ENCODE data around the gene CCDC159.

The CCDC159 gene

DNA sequence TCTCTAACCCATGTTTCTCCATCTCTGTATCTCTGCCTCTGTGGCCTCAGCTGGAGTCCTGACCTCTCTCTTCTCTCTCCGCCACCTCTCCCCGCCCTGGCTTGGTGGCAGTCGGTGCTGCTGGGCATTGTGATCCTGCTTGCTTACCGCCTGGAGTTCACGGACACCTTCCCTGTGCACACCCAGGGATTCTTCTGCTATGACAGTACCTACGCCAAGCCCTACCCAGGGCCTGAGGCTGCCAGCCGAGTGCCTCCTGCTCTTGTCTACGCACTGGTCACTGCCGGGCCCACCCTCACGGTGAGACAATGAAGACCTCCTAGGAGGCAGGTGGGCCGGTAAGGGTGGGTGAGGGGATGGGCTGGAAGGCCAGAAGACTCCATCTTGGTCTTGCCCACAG, 13.1 kb downstream of the CCDC159 start:
- Histone ChIP-seq H3F3A (ENCODE audit: control insufficient read depth, insufficient read depth) (no peaks in the 10 kb centered on the region), H3K79me2 (ENCODE audit: control insufficient read depth, low read length) (no peaks in the 10 kb centered on the region), H3K4me1 (ENCODE audit: control insufficient read depth, low read length) (no peaks in the 10 kb centered on the region), H3K4me2 (ENCODE audit: low read length) (no peak overlapping the region), H3K27me3 (ENCODE audit: control insufficient read depth, low read length) (no peaks in the 10 kb centered on the region), H4K20me1 (ENCODE audit: control insufficient read depth, insufficient read depth, low read depth, low read length) (no peaks in the 10 kb centered on the region), H3K27ac (ENCODE audit: low read depth, low read length) (no peak overlapping the region), H3K4me3 (ENCODE audit: low read length) (no peak overlapping the region), H3K9me3 (ENCODE audit: control insufficient read depth, insufficient read depth, low read length) (no peaks in the 10 kb centered on the region), H3K9me2 (replicated peaks; ENCODE audit: control insufficient read depth, low read length) (no peaks in the 10 kb centered on the region), H3K36me3 (ENCODE audit: control insufficient read depth, low read length) (no peaks in the 10 kb centered on the region)
- no peak for TF ChIP-seq EZH2phosphoT487 (IDR thresholded peaks at IDR 0.05; ENCODE audit: borderline replicate concordance, low read length)
- TF ChIP-seq, protein P1, sequence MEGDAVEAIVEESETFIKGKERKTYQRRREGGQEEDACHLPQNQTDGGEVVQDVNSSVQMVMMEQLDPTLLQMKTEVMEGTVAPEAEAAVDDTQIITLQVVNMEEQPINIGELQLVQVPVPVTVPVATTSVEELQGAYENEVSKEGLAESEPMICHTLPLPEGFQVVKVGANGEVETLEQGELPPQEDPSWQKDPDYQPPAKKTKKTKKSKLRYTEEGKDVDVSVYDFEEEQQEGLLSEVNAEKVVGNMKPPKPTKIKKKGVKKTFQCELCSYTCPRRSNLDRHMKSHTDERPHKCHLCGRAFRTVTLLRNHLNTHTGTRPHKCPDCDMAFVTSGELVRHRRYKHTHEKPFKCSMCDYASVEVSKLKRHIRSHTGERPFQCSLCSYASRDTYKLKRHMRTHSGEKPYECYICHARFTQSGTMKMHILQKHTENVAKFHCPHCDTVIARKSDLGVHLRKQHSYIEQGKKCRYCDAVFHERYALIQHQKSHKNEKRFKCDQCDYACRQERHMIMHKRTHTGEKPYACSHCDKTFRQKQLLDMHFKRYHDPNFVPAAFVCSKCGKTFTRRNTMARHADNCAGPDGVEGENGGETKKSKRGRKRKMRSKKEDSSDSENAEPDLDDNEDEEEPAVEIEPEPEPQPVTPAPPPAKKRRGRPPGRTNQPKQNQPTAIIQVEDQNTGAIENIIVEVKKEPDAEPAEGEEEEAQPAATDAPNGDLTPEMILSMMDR (IDR thresholded peaks at IDR 0.05; ENCODE audit: low read depth, low read length, poor library complexity, severe bottlenecking), result no peak

DNA sequence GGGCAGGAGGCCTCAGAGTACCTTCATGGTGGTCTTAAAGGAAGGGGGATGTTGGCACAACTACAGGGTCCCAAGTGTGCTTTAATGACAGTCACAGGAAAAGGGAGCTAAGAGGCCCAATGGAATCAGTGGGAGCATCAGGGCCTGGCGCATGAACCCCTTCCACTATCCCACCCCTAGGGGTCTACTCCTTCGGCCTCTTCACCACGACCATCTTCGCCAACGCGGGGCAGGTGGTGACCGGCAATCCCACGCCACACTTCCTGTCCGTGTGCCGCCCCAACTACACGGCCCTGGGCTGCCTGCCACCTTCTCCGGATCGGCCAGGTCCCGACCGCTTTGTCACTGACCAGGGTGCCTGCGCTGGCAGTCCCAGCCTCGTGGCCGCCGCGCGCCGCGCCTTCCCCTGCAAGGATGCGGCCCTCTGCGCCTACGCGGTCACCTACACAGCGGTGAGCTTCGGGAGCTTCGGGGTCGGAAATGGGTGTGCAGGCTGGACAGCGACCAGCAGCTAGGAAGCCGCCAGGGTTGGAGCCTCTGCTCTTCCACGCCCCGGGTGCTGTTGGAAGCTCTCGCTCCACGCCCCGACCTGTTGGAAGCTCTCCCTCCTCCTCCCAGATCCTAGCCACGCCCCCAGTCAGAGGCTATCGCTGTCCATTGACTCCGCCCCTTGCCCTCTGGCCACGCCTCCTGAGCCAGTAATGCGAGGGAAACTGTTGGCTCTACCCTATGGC, 14.9 kb downstream of the CCDC159 start:
- H3K4me1 ChIP-seq (ENCODE audit: control insufficient read depth, low read length), result no peaks in the 10 kb centered on the region
- no peaks in the 10 kb centered on the region for H3F3A ChIP-seq (ENCODE audit: control insufficient read depth, insufficient read depth)
- H3K9me2 ChIP-seq (replicated peaks; ENCODE audit: control insufficient read depth, low read length), result no peaks in the 10 kb centered on the region
- H3K4me2 ChIP-seq (ENCODE audit: low read length), result no peak overlapping the region
- H3K27ac ChIP-seq (ENCODE audit: low read depth, low read length), result no peak overlapping the region
- H3K36me3 ChIP-seq (ENCODE audit: control insufficient read depth, low read length), result no peaks in the 10 kb centered on the region
- TF ChIP-seq, protein P1 (IDR thresholded peaks at IDR 0.05; ENCODE audit: low read depth, low read length, poor library complexity, severe bottlenecking), result no peak
- TF ChIP-seq EZH2phosphoT487 (IDR thresholded peaks at IDR 0.05; ENCODE audit: borderline replicate concordance, low read length), result no peak
- H3K9me3 ChIP-seq (ENCODE audit: control insufficient read depth, insufficient read depth, low read length), result no peaks in the 10 kb centered on the region
- no peaks in the 10 kb centered on the region for H4K20me1 ChIP-seq (ENCODE audit: control insufficient read depth, insufficient read depth, low read depth, low read length)
- H3K4me3 ChIP-seq (ENCODE audit: low read length), result no peak overlapping the region
- H3K79me2 ChIP-seq (ENCODE audit: control insufficient read depth, low read length), result no peaks in the 10 kb centered on the region
- no peaks in the 10 kb centered on the region for H3K27me3 ChIP-seq (ENCODE audit: control insufficient read depth, low read length)

DNA sequence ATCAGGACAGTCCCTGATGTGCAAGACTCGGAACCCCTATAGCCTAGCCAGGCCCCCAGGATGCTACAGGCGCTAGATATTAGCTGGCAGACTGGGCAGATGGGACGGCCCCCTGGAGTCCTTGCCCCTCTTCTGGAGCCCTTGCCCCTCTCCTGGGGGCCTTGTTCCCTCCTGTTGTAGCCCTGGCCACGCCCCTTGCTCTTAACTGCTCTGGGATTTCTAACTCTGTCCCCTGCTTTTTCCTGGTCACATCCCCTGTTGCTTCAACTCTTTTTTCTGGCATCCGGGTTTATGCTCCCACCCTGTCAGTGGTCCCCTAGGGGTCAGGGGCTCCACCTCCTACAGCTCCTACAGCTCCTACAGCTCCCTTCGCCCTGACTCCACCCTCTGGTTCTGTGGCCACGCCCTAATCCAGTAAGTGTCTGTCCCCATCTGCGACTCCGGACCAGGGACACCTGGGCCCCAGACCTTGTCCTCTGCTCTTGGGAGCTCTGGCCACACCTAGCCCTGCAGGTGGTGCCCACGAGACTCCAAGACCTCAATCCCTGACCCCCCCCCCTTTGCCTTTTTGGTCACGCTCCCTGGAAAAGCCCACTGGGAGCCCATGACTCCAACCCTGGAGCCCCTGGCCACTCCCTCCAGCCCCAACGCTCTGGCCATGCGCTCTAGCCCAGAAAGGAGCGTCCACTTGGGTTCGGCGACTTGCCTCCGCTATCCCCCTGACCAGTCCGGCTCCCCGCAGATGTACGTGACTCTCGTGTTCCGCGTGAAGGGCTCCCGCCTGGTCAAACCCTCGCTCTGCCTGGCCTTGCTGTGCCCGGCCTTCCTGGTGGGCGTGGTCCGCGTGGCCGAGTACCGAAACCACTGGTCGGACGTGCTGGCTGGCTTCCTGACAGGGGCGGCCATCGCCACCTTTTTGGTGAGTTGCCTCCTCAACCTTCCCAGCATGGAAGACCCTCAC, 15.7 kb downstream of the CCDC159 start:
- H3K27me3 ChIP-seq (ENCODE audit: control insufficient read depth, low read length), result no peaks in the 10 kb centered on the region
- H3K27ac ChIP-seq (ENCODE audit: low read depth, low read length), result no peak overlapping the region
- no peaks in the 10 kb centered on the region for H3K79me2 ChIP-seq (ENCODE audit: control insufficient read depth, low read length)
- no peak overlapping the region for H3K4me2 ChIP-seq (ENCODE audit: low read length)
- H3K4me3 ChIP-seq (ENCODE audit: low read length), result no peak overlapping the region
- no peaks in the 10 kb centered on the region for H3K4me1 ChIP-seq (ENCODE audit: control insufficient read depth, low read length)
- no peaks in the 10 kb centered on the region for H4K20me1 ChIP-seq (ENCODE audit: control insufficient read depth, insufficient read depth, low read depth, low read length)
- H3K36me3 ChIP-seq (ENCODE audit: control insufficient read depth, low read length), result no peaks in the 10 kb centered on the region
- H3K9me2 ChIP-seq (replicated peaks; ENCODE audit: control insufficient read depth, low read length), result no peaks in the 10 kb centered on the region
- no peaks in the 10 kb centered on the region for H3K9me3 ChIP-seq (ENCODE audit: control insufficient read depth, insufficient read depth, low read length)
- no peaks in the 10 kb centered on the region for H3F3A ChIP-seq (ENCODE audit: control insufficient read depth, insufficient read depth)
- TF ChIP-seq, protein P1 (IDR thresholded peaks at IDR 0.05; ENCODE audit: low read depth, low read length, poor library complexity, severe bottlenecking), result no peak
- no peak for TF ChIP-seq EZH2phosphoT487 (IDR thresholded peaks at IDR 0.05; ENCODE audit: borderline replicate concordance, low read length)
